GM21526 (cell line): Measurements from ENCODE around the gene SGSM2.
A peak's percentile ranks its signal among the peaks of the same experiment; 100 is the strongest.

Experiments used
- ATAC-seq: cut with Tn5 transposase; IDR thresholded peaks from one replicate; pipeline ENCODE4 v1.9.1; 2021; ENCODE audit warnings: moderate library complexity; ENCODE audit not compliant: unreplicated experiment, low FRiP score

The SGSM2 gene

GRCh38 chr17:2397247-2398171, 60.2 kb downstream of the SGSM2 start:
- ATAC-seq, result no peak

- no peak for ATAC-seq
Measured at GRCh38 chr17:2398182-2398581, 60.9 kb downstream of the SGSM2 start.

- no peak for ATAC-seq
Measured at GRCh38 chr17:2398655-2399571, 61.6 kb downstream of the SGSM2 start.

- ATAC-seq, result peak; percentile 32
Measured at GRCh38 chr17:2399572-2400473, 62.5 kb downstream of the SGSM2 start.

GRCh38 chr17:2400474-2400866, 63.2 kb downstream of the SGSM2 start:
- ATAC-seq, result no peak

GRCh38 chr17:2400877-2401425, 63.6 kb downstream of the SGSM2 start, which contains the start of gene MNT:
MNT (minus strand) TSS chr17:2401060; CDS start chr17:2400712, 348 bp downstream.
- ATAC-seq, result peak; percentile 32

GRCh38 chr17:2401426-2402221, 64.3 kb downstream of the SGSM2 start:
- ATAC-seq, result peak; percentile 38

- ATAC-seq, result no peak
Measured at GRCh38 chr17:2402544-2402943, 65.2 kb downstream of the SGSM2 start.

GRCh38 chr17:2403044-2403443, 65.7 kb downstream of the SGSM2 start:
- no peak for ATAC-seq

GRCh38 chr17:2405247-2405926, 68.1 kb downstream of the SGSM2 start:
- ATAC-seq, result no peak

- ATAC-seq, result no peak
Measured at GRCh38 chr17:2406271-2406902, 69.1 kb downstream of the SGSM2 start.

GRCh38 chr17:2406903-2407790, 69.8 kb downstream of the SGSM2 start:
- ATAC-seq, result no peak

GRCh38 chr17:2410951-2411350, 73.7 kb downstream of the SGSM2 start:
- ATAC-seq, result no peak

GRCh38 chr17:2412561-2413021, 75.3 kb downstream of the SGSM2 start:
- no peak for ATAC-seq

GRCh38 chr17:2414446-2415064, 77.3 kb downstream of the SGSM2 start:
- ATAC-seq, result no peak

- ATAC-seq, result no peak
Measured at GRCh38 chr17:2415081-2415480, 77.8 kb downstream of the SGSM2 start.
